Measurements from ENCODE around the gene C11orf91.

C11orf91 gene

DNA sequence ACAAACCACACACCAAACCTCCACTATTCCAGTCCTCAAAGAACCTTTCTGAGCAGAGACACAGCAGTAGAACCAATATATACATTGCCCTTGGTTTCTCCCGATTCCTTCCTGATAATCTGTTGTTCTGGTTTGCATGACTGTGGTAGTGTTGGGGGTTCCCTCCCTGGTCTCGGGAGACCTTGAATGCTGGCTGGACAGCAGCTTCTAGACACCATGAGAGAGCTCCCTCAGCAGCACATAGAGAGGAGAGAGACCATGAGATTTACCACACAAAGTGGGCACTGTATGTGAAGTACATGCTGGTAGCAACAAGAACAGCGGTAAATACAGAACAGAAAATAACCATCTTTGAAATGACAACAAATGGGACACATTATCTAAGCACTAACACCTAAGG is 2.6 kb downstream of the C11orf91 start:
- Histone ChIP-seq H3K27me3 (ENCODE audit: control insufficient read depth in 2 of 2, insufficient read depth in 2 of 2, low read length in 2 of 2) (no peaks in the 10 kb centered on the region), H3K9me3 (ENCODE audit: control insufficient read depth in 2 of 2, low read length in 2 of 2) (no peaks in the 10 kb centered on the region), H3K36me3 (ENCODE audit: control insufficient read depth in 2 of 2, insufficient read depth in 2 of 2, low read length in 2 of 2) (no peaks in the 10 kb centered on the region), H3K4me1 (ENCODE audit: control insufficient read depth in 2 of 2, insufficient read depth in 2 of 2, low read length in 2 of 2) (peaks cover 24 to 34% of the 10 kb centered on the region in 2 donors), H3K4me3 (ENCODE audit: low read length in 2 of 2) (no peak overlapping the region), H3K27ac (ENCODE audit: low read depth in 2 of 2, low read length in 2 of 2) (no peak overlapping the region), H3K9ac (ENCODE audit: low read depth in 1 of 2, low read length in 2 of 2) (no peak overlapping the region)

- H3K36me3 ChIP-seq (ENCODE audit: control insufficient read depth in 2 of 2, insufficient read depth in 2 of 2, low read length in 2 of 2): no peaks in the 10 kb centered on the region
- no peak overlapping the region for H3K4me3 ChIP-seq (ENCODE audit: low read length in 2 of 2)
- no peak overlapping the region for H3K9ac ChIP-seq (ENCODE audit: low read depth in 1 of 2, low read length in 2 of 2)
- H3K27ac ChIP-seq (ENCODE audit: low read depth in 2 of 2, low read length in 2 of 2): no peak overlapping the region
- H3K27me3 ChIP-seq (ENCODE audit: control insufficient read depth in 2 of 2, insufficient read depth in 2 of 2, low read length in 2 of 2): no peaks in the 10 kb centered on the region
- H3K9me3 ChIP-seq (ENCODE audit: control insufficient read depth in 2 of 2, low read length in 2 of 2): no peaks in the 10 kb centered on the region
- peaks cover 22 to 34% of the 10 kb centered on the region in 2 donors for H3K4me1 ChIP-seq (ENCODE audit: control insufficient read depth in 2 of 2, insufficient read depth in 2 of 2, low read length in 2 of 2)
These were observed 3.5 kb downstream of the C11orf91 start for GRCh38 chr11:33696931-33697638.

- H3K36me3 ChIP-seq (ENCODE audit: control insufficient read depth in 2 of 2, insufficient read depth in 2 of 2, low read length in 2 of 2): no peaks in the 10 kb centered on the region
- peaks cover 22 to 34% of the 10 kb centered on the region in 2 donors for H3K4me1 ChIP-seq (ENCODE audit: control insufficient read depth in 2 of 2, insufficient read depth in 2 of 2, low read length in 2 of 2)
- H3K27ac ChIP-seq (ENCODE audit: low read depth in 2 of 2, low read length in 2 of 2): no peak overlapping the region
- H3K4me3 ChIP-seq (ENCODE audit: low read length in 2 of 2): no peak overlapping the region
- H3K9ac ChIP-seq (ENCODE audit: low read depth in 1 of 2, low read length in 2 of 2): no peak overlapping the region
- no peaks in the 10 kb centered on the region for H3K27me3 ChIP-seq (ENCODE audit: control insufficient read depth in 2 of 2, insufficient read depth in 2 of 2, low read length in 2 of 2)
- H3K9me3 ChIP-seq (ENCODE audit: control insufficient read depth in 2 of 2, low read length in 2 of 2): no peaks in the 10 kb centered on the region
These were observed 4.2 kb downstream of the C11orf91 start for GRCh38 chr11:33696411-33696810.

DNA sequence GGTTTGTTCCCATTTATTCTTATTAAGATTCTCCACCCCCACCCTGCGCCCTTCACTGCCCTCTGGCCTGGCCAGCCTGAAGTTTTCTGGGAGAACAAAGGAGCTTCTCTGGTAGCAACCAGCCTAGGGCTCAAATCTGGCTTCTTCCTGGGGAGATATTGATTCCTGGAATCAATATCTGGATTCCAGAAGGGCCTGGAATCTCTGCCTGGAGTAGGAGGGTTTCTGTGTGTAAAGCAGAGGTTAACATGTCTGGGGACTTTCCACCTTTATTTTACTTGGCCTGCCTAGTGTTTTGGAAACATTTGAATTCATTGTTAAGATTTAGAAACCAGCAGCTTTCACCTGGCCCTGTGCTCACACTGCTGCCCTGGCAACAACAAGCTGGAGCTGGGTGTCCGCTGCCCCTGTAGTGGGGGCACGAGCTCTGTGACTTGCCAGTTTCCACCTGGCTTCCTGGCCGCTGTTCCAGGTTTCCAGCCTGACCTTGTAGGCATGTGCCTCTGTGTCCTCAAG is 5.5 kb downstream of the C11orf91 start:
- H3K9me3 ChIP-seq (ENCODE audit: control insufficient read depth in 2 of 2, low read length in 2 of 2): no peaks in the 10 kb centered on the region
- peak overlapping the region in 1 of 2 donors; percentile 8 for H3K27ac ChIP-seq (ENCODE audit: low read depth in 2 of 2, low read length in 2 of 2)
- H3K4me3 ChIP-seq (ENCODE audit: low read length in 2 of 2): no peak overlapping the region
- no peaks in the 10 kb centered on the region for H3K36me3 ChIP-seq (ENCODE audit: control insufficient read depth in 2 of 2, insufficient read depth in 2 of 2, low read length in 2 of 2)
- H3K4me1 ChIP-seq (ENCODE audit: control insufficient read depth in 2 of 2, insufficient read depth in 2 of 2, low read length in 2 of 2): peaks cover 31 to 40% of the 10 kb centered on the region in 2 donors
- H3K9ac ChIP-seq (ENCODE audit: low read depth in 1 of 2, low read length in 2 of 2): no peak overlapping the region
- H3K27me3 ChIP-seq (ENCODE audit: control insufficient read depth in 2 of 2, insufficient read depth in 2 of 2, low read length in 2 of 2): no peaks in the 10 kb centered on the region

DNA sequence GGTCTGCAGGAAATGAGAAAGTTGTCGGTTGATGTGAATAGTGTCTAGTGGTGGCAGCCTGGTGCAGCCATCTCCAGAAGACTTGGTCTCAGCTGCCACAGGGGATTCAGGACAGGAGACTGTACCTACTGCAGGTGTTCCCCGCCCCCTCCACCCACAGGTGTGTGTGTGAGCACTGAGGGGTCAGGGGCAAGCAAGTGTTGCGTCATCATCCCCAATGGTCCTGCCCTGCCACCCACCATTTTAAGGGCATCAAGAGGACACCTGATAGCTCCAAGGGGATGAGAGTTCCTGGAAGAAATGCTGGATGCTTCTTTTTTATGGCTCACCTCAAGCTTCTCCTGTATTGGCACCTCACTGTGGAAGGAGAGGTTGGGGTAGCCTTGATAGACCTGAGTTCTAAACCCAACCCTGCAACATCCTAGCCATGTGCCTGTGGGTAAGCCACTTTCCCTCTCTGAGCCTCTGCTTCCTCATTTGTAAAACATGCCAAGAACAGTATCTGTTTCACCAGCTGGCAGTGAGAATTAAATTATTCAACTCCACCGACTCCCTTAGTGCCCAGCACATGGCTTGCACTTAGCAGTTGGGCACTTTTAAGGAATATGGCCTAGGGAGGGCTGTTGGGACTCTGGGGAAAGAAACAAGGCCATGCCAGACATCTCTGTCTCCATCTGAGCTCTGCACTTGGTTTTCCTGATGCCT is 6.1 kb downstream of the C11orf91 start:
- Histone ChIP-seq H3K9me3 (ENCODE audit: control insufficient read depth in 2 of 2, low read length in 2 of 2) (no peaks in the 10 kb centered on the region), H3K9ac (ENCODE audit: low read depth in 1 of 2, low read length in 2 of 2) (no peak overlapping the region), H3K27ac (ENCODE audit: low read depth in 2 of 2, low read length in 2 of 2) (peak overlapping the region in 1 of 2 donors; percentile 8), H3K27me3 (ENCODE audit: control insufficient read depth in 2 of 2, insufficient read depth in 2 of 2, low read length in 2 of 2) (no peaks in the 10 kb centered on the region), H3K36me3 (ENCODE audit: control insufficient read depth in 2 of 2, insufficient read depth in 2 of 2, low read length in 2 of 2) (no peaks in the 10 kb centered on the region), H3K4me3 (ENCODE audit: low read length in 2 of 2) (no peak overlapping the region), H3K4me1 (ENCODE audit: control insufficient read depth in 2 of 2, insufficient read depth in 2 of 2, low read length in 2 of 2) (peaks cover 27 to 40% of the 10 kb centered on the region in 2 donors)

DNA sequence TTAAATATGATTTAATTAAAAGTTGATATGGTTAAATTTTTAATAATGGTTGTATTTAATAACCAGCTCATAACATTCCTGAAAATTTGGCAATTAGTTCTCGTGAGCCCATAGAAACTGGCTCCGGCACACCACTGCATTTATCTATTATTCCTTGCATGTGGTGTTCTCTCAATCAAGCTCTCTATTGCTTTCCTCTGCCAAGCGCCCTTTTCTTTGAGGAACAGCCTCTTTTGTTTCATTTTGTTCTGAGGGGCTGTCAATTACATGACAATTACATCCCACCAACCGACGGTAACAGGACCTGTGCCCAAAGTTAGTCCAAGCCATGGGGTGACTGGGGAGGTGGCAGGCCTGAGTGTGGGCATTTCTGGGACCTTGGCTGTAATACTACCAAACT is 8.1 kb downstream of the C11orf91 start:
- Histone ChIP-seq H3K36me3 (ENCODE audit: control insufficient read depth in 2 of 2, insufficient read depth in 2 of 2, low read length in 2 of 2) (no peaks in the 10 kb centered on the region), H3K4me3 (ENCODE audit: low read length in 2 of 2) (no peak overlapping the region), H3K27ac (ENCODE audit: low read depth in 2 of 2, low read length in 2 of 2) (peak overlapping the region; percentile 75 to 80), H3K9me3 (ENCODE audit: control insufficient read depth in 2 of 2, low read length in 2 of 2) (no peaks in the 10 kb centered on the region), H3K9ac (ENCODE audit: low read depth in 1 of 2, low read length in 2 of 2) (no peak overlapping the region), H3K4me1 (ENCODE audit: control insufficient read depth in 2 of 2, insufficient read depth in 2 of 2, low read length in 2 of 2) (peaks cover 24 to 38% of the 10 kb centered on the region in 2 donors), H3K27me3 (ENCODE audit: control insufficient read depth in 2 of 2, insufficient read depth in 2 of 2, low read length in 2 of 2) (no peaks in the 10 kb centered on the region)

DNA sequence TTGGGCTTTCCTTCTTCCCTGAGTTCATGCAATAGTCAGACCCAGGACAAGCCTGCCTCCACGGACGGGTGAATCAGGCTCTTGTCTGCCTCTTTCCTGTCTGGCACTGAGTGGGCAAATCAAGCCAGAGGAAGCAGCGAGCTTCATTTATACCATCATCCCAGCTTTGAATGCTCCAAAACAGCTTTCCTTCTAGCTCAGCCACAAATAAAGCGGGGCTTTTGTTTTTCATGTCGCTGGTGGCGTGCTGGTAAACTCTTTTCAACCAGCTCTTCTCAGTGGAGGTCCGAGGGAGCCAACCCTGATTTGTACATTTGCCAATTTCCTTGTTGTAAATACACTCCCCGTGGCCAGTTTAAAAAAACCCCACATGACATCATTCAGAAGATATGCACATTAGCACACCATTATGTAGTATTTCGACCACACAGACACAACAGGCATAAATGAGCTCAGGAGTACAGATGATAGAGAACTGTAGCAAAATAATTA is 8.6 kb downstream of the C11orf91 start:
- Histone ChIP-seq H3K9me3 (ENCODE audit: control insufficient read depth in 2 of 2, low read length in 2 of 2) (no peaks in the 10 kb centered on the region), H3K4me3 (ENCODE audit: low read length in 2 of 2) (peak overlapping the region; percentile 27 to 34), H3K4me1 (ENCODE audit: control insufficient read depth in 2 of 2, insufficient read depth in 2 of 2, low read length in 2 of 2) (peaks cover 24 to 38% of the 10 kb centered on the region in 2 donors), H3K9ac (ENCODE audit: low read depth in 1 of 2, low read length in 2 of 2) (peak overlapping the region; percentile 37 to 52), H3K27ac (ENCODE audit: low read depth in 2 of 2, low read length in 2 of 2) (peak overlapping the region; percentile 75 to 80), H3K27me3 (ENCODE audit: control insufficient read depth in 2 of 2, insufficient read depth in 2 of 2, low read length in 2 of 2) (no peaks in the 10 kb centered on the region), H3K36me3 (ENCODE audit: control insufficient read depth in 2 of 2, insufficient read depth in 2 of 2, low read length in 2 of 2) (no peaks in the 10 kb centered on the region)

- Histone ChIP-seq H3K9ac (ENCODE audit: low read depth in 1 of 2, low read length in 2 of 2) (no peak overlapping the region), H3K27ac (ENCODE audit: low read depth in 2 of 2, low read length in 2 of 2) (peak overlapping the region; percentile 75 to 80), H3K36me3 (ENCODE audit: control insufficient read depth in 2 of 2, insufficient read depth in 2 of 2, low read length in 2 of 2) (no peaks in the 10 kb centered on the region), H3K9me3 (ENCODE audit: control insufficient read depth in 2 of 2, low read length in 2 of 2) (no peaks in the 10 kb centered on the region), H3K4me3 (ENCODE audit: low read length in 2 of 2) (no peak overlapping the region), H3K27me3 (ENCODE audit: control insufficient read depth in 2 of 2, insufficient read depth in 2 of 2, low read length in 2 of 2) (no peaks in the 10 kb centered on the region), H3K4me1 (ENCODE audit: control insufficient read depth in 2 of 2, insufficient read depth in 2 of 2, low read length in 2 of 2) (peaks cover 24 to 38% of the 10 kb centered on the region in 2 donors)
These were observed 9.4 kb downstream of the C11orf91 start for GRCh38 chr11:33691066-33691864.

GRCh38 chr11:33690290-33691065 is 10.1 kb downstream of the C11orf91 start:
- peaks cover 24 to 38% of the 10 kb centered on the region in 2 donors for H3K4me1 ChIP-seq (ENCODE audit: control insufficient read depth in 2 of 2, insufficient read depth in 2 of 2, low read length in 2 of 2)
- no peaks in the 10 kb centered on the region for H3K36me3 ChIP-seq (ENCODE audit: control insufficient read depth in 2 of 2, insufficient read depth in 2 of 2, low read length in 2 of 2)
- H3K4me3 ChIP-seq (ENCODE audit: low read length in 2 of 2): peak overlapping the region in 1 of 2 donors; percentile 5
- H3K27ac ChIP-seq (ENCODE audit: low read depth in 2 of 2, low read length in 2 of 2): peak overlapping the region; percentile 75 to 80
- no peak overlapping the region for H3K9ac ChIP-seq (ENCODE audit: low read depth in 1 of 2, low read length in 2 of 2)
- H3K27me3 ChIP-seq (ENCODE audit: control insufficient read depth in 2 of 2, insufficient read depth in 2 of 2, low read length in 2 of 2): no peaks in the 10 kb centered on the region
- H3K9me3 ChIP-seq (ENCODE audit: control insufficient read depth in 2 of 2, low read length in 2 of 2): no peaks in the 10 kb centered on the region

All from mucosa of rectum (tissue), 2 donors.